Measurements from ENCODE around the gene EPHB1.
"Not testable (repeated sequence)": the region's sequence is repeated elsewhere in the genome, so short reads cannot be mapped to it uniquely, and the experiment has no call there.

Gene EPHB1

GRCh38 chr3:135014566-135014965 is 219.5 kb downstream of the EPHB1 start:
- DNase-seq: no peak

- DNase-seq: no peak
These were observed 222.2 kb downstream of the EPHB1 start for GRCh38 chr3:135017003-135017893.

- no peak for DNase-seq
These were observed 223.3 kb downstream of the EPHB1 start for GRCh38 chr3:135018149-135018923.

GRCh38 chr3:135020181-135020580 is 225.1 kb downstream of the EPHB1 start:
- DNase-seq: no peak

- no peak for DNase-seq
These were observed 229.1 kb downstream of the EPHB1 start for GRCh38 chr3:135023996-135024658.

- DNase-seq: not testable (repeated sequence)
These were observed 235.9 kb downstream of the EPHB1 start for GRCh38 chr3:135030768-135031615.

- no peak for DNase-seq
These were observed 238.7 kb downstream of the EPHB1 start for GRCh38 chr3:135033737-135034136.

- DNase-seq: no peak
These were observed 239.3 kb downstream of the EPHB1 start for GRCh38 chr3:135034291-135034768.

- DNase-seq: no peak
These were observed 239.9 kb downstream of the EPHB1 start for GRCh38 chr3:135034891-135035440.

GRCh38 chr3:135038186-135038585 is 243.1 kb downstream of the EPHB1 start:
- no peak for DNase-seq

GRCh38 chr3:135039536-135039935 is 244.5 kb downstream of the EPHB1 start:
- DNase-seq: not testable (repeated sequence)

- no peak for DNase-seq
These were observed 245.5 kb downstream of the EPHB1 start for GRCh38 chr3:135040321-135041240.

GRCh38 chr3:135041601-135042000 is 246.5 kb downstream of the EPHB1 start:
- no peak for DNase-seq

- no peak for DNase-seq
These were observed 252.0 kb downstream of the EPHB1 start for GRCh38 chr3:135047061-135047460.

- no peak for DNase-seq
These were observed 255.5 kb downstream of the EPHB1 start for GRCh38 chr3:135050536-135050935.

GRCh38 chr3:135051409-135051973 is 256.4 kb downstream of the EPHB1 start:
- DNase-seq: no peak

- DNase-seq: no peak
These were observed 260.4 kb downstream of the EPHB1 start for GRCh38 chr3:135055449-135055848.

- DNase-seq: no peak
These were observed 261.1 kb downstream of the EPHB1 start for GRCh38 chr3:135056084-135056730.

- no peak for DNase-seq
These were observed 261.8 kb downstream of the EPHB1 start for GRCh38 chr3:135056733-135057310.

- no peak for DNase-seq
These were observed 262.9 kb downstream of the EPHB1 start for GRCh38 chr3:135057996-135058395.

All from activated gamma-delta T cell treated with Interleukin-2 at 50 U/mL for 16 hours (primary cell).